EH (cell line): Measurements from ENCODE around the gene CREM.
"Not testable (repeated sequence)": the region's sequence is repeated elsewhere in the genome, so short reads cannot be mapped to it uniquely, and the experiment has no call there.

ENCODE experiments used
- DNase-seq: peaks from one replicate; pipeline ENCODE4 v3.0.0-alpha.2; 2015; ENCODE audit warnings: low read depth

CREM gene

DNA sequence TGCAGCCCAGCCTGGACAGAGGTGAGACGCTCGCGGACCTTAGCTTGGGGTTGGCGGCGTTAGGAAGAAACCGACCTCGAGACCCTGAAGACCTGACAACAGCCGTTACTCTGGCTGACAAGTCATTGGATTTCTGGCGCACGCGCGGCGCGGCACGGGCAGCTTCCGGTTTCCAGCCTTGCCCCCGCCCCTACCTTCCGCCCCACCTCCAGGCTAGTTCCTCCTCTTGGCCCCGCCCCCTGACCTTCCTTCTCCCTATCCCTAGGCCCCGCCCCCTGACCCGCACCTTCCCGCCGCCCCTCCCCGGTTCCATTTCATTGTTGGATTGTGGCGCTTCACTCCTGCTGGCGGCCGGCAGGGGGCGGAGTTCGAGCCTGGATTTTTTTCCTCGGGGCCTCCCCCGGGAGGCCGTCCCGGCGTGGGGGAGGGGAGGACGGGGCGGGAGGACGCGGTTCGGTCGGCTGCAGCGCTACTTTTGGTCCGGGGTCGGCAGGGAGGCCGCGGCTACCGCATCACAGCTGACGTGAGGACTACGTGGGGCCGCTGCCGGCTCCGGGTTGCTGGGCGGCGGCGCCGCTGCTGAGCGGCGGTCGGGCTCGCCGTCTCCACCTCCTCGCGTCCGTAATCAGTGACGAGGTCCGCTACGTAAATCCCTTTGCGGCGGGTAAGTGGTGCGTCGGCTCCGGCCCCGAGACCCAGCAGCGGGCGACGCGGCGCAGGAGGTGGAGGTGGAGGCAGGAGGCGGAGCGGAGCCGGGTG lies at the start of gene CREM:
Gene CREM, plus strand, starts transcription at position 317 of the 759 bp plus-strand sequence. CDS start 10,990 bp downstream, outside the sequence.
- peak; percentile 98 for DNase-seq

- DNase-seq: no peak
These were observed 47.4 kb upstream of the CREM start for GRCh38 chr10:35079265-35079664.

GRCh38 chr10:35079763-35080162 lies 46.9 kb upstream of the CREM start:
- DNase-seq: peak; percentile 91

- not testable (repeated sequence) for DNase-seq
These were observed 46.4 kb upstream of the CREM start for GRCh38 chr10:35080261-35080660.

- no peak for DNase-seq
These were observed 43.4 kb upstream of the CREM start for GRCh38 chr10:35083242-35083641.

DNA sequence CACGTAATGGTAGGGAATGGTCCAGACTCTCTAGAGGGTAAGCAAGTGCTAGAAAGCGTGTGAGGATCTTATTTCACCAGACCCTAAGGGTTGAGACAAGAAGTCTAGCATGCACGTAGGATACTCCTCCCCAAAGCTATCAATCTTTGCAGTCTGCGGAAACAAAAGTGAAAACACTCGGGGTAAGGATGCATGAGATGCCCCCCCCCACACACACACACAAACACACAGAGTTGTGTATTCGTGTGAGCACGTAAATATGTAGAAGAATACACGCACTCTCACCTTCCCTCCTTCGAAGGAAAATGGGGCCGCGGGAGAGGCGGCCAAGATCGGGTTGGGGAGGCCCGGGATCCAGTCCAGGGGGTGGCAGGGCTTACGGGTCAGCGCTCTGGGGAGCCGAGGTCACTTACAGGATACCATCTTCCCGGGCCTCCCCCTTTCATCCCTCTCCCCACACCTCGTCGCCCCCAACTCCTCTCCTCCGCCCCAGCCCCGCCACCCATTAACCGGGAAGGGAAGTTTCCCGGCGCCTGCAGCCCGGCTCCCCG lies 37.0 kb upstream of the CREM start:
- DNase-seq: peak; percentile 29

DNA sequence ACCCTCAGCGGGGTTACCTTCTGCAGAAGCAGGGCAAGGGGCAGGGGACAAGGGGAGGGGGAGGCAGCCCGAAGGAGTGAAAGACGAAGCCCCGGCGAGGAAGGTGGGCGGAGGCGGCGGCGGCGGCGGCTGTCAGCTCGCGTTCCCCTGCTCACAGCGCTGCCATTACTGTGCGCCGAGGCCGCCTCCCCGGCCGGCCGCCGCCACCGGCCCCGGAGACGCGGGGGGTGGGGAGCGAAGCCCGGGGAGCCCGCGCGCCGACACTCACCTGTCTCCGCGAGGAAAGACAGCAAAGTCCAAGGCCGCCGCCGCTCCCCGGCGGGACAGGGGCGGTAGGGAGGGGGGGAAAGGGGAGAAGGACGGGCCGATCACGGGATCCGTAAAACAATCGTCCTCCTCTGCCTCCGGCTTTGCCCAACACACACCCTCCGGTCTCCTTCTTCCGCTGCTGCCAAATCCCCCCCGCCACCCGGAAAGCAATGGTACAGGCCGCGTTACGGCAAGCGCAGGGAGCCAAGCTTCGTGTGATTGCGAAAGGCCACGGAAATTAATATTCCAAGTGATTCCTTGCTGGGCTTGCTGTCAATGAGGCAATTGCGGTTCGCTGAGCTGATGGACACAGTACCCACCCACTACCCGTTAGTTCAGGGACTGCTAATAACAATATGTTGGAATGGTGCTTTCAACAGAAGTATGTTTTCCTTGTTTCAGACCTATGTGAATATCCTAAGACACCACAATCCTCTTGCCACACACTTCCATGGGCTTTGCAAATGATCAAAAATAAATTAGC lies 36.3 kb upstream of the CREM start, which contains the start of gene CUL2:
Gene CUL2, minus strand, starts transcription at position 180 of the 793 bp plus-strand sequence. CDS start 19,024 bp downstream, outside the sequence.
- peak; percentile 92 for DNase-seq

- no peak for DNase-seq
These were observed 34.5 kb upstream of the CREM start for GRCh38 chr10:35091994-35092790.

DNA sequence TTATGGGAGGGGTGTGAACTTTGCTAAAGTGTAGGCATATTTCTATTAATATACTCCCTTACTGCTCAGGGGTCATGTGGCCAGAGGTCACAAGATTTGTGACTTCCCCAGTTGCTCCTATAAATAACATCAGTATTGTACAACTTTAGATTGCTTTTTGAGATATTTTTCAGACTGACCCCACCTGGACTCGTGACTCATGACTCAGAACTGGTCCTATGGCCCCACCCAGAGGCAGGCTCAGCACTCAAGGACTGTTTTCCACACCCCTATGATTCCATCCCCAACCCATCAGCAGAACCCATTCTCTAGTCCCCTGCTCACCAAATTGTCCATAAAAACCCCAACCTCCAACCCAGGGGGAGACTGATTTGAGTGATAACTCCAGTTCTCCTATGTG lies 33.8 kb upstream of the CREM start:
- DNase-seq: no peak

DNA sequence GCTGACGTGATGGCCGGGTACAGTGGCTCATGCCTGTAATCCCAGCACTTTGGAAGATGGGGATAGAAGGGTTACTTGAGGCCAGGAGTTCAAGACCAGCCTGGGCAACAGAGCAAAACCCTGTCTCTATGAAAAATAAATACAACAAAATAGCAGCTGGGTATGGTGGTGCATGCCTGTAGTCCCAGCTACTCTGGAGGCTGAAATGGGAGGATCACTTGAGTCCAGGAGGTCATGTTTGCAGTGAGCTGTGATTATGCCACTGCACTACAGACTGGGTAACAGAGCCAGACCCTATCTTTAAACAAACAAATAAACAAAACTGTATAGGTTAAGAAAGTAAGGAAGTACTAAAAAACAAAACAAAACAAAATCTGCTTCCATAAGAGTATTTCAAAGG lies 30.3 kb upstream of the CREM start:
- no peak for DNase-seq

DNA sequence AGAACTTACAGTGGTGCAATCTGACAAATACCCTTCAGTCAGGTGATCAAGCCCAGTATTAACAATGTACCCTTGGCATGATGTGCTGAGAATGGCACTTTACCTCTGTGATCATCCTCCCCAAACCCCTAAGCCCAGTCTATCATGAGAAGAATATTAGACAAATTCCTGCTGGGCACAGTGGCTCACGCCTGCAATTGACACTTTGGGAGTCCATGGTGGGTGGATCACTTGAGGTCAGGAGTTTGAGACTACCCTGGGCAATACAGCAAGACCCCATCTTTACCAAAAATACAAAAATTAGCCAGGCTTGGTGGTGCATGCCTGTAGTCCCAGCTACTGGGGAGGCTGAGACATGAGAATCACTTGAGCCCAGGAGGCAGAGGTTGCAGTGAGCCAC lies 29.1 kb upstream of the CREM start:
- no peak for DNase-seq

GRCh38 chr10:35103882-35104281 lies 22.8 kb upstream of the CREM start:
- no peak for DNase-seq

- no peak for DNase-seq
These were observed 14.1 kb upstream of the CREM start for GRCh38 chr10:35112571-35112970.

DNA sequence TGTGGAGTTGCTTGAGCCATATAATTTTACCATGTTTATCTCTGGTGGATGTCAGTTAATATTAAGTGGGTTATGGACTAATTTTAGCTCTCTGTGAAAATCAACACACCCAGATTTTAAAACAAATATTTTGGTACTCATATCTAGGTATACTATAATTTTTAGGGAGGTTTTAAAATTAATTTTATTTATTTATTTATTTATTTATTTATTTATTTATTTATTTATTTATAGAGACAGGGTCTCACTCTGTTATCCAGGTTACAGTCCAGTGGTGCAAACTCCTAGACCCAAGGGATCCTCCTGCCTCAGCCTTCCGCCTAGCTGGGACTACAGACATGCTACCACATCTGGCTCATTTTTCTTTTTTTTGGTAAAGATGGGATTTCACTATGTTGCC lies 7.3 kb upstream of the CREM start:
- DNase-seq: no peak

GRCh38 chr10:35124540-35124939 lies 2.1 kb upstream of the CREM start:
- DNase-seq: no peak

GRCh38 chr10:35126062-35126529 lies 550 bp upstream of the CREM start:
- no peak for DNase-seq

DNA sequence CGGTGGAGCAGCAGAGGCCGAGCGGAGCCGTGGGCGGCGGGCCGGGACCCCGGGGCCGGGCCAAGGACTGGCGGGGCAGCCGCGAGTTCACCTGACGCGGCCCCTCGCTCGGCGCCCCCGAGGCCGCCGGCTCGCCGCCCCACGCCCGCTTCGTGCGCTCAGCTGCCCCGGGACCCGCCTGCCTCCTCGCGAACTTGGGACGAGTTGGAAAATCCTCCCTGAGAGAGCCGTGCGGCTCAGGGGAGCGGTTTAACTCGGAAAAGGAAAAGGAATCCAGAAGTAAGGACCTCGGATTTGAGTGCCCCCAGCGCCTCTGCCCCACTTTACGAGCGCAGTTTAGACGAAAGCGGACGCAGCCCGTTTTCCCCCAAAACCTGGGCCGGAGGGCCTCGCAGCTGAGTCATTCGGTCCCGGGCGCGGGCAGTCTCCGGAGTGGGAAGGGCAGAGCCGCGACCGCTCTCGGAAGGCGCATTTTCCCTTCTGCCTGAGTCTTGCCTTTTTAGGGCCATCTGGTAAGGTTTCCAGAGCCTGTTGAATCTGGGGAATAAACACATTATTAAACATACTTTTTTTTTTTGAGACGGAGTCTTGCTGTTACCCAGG lies 744 bp downstream of the CREM start:
- DNase-seq: peak; percentile 76

GRCh38 chr10:35129185-35129674 lies 2.6 kb downstream of the CREM start:
- DNase-seq: no peak

GRCh38 chr10:35130663-35131062 lies 4.0 kb downstream of the CREM start:
- no peak for DNase-seq

DNA sequence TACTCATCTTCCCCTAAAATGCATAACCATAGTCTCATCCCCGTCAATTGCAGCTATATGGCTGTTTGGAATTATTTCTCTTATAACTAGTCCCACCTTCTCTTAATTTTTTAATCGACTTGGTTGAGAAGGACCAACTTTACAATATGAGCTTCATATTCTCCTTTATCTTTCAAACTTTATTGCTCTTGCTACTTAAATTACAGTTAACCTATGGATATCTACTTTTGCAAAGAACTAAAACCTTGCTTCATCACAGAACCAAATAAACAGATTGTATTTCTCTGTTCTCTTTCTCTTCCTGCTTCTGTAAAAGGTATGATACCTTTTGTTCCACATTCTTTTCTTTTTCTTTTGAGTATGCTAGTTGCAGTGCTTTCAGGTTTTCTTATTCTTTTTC lies 6.1 kb downstream of the CREM start:
- DNase-seq: no peak

- no peak for DNase-seq
These were observed 6.9 kb downstream of the CREM start for GRCh38 chr10:35133586-35133985.
